SJCRH30 (cell line): ENCODE measurements around the gene POMZP3. TPM values are rescaled to one million over a fixed set of nuclear protein-coding genes. Genes with fewer than 3 reads are reported as not detected.
A peak's percentile ranks its signal among the peaks of the same experiment; 100 is the strongest.
"Not testable (repeated sequence)": the region's sequence is repeated elsewhere in the genome, so short reads cannot be mapped to it uniquely, and the experiment has no call there.

ENCODE experiments used
- DNase-seq, 2 experiments: peaks; one replicate each; pipeline ENCODE4 v3.0.0-alpha.2; 2015 to 2020
- H3K27ac ChIP-seq: fragments of 250-450 bp; sonication (Bioruptor Pico); 2 replicates; pipeline ENCODE4 v1.5.1; 2020; ENCODE audit warnings: mild to moderate bottlenecking, moderate library complexity
- H3K27me3 ChIP-seq: fragments of 250-450 bp; sonication (Bioruptor Pico); 2 replicates; pipeline ENCODE4 v1.5.1; 2020; ENCODE audit warnings: mild to moderate bottlenecking, moderate library complexity
- H3K36me3 ChIP-seq: fragments of 250-450 bp; sonication (Bioruptor Pico); 2 replicates; pipeline ENCODE4 v1.5.1; 2020; ENCODE audit warnings: mild to moderate bottlenecking, moderate library complexity
- H3K4me1 ChIP-seq: fragments of 250-450 bp; sonication (Bioruptor Pico); 2 replicates; pipeline ENCODE4 v1.5.1; 2020; ENCODE audit warnings: mild to moderate bottlenecking, moderate library complexity
- H3K4me3 ChIP-seq: fragments of 250-450 bp; sonication (Bioruptor Pico); 2 replicates; pipeline ENCODE4 v1.5.1; 2020; ENCODE audit warnings: mild to moderate bottlenecking, moderate library complexity
- H3K9me3 ChIP-seq: fragments of 250-450 bp; sonication (Bioruptor Pico); replicated peaks from 2 replicates; pipeline ENCODE4 v1.5.1; 2020; ENCODE audit warnings: mild to moderate bottlenecking, moderate library complexity
- total RNA-seq: library from RNA; depleted of rRNA; stranded (reverse); fragments of >200 nt; shearing (Covaris generic); gene quantifications from 2 replicates; pipeline ENCODE4 v1.2.3, GENCODE V29; 2014

The POMZP3 gene
- total RNA-seq, 1 experiment from 2014 or later = 15.3 TPM

- H3K4me3 ChIP-seq = peak overlapping the region; percentile 2; the same call in 1 of the 2 replicates
- peak in 1 of 2 experiments; percentile 26 for DNase-seq
- H3K27ac ChIP-seq, H3K9me3 ChIP-seq, H3K27me3 ChIP-seq, H3K4me1 ChIP-seq, H3K36me3 ChIP-seq: not testable (repeated sequence)
These were observed 28.4 kb downstream of the POMZP3 start for GRCh38 chr7:76598590-76599264.

- not testable (repeated sequence) for H3K4me1 ChIP-seq, DNase-seq, H3K9me3 ChIP-seq, H3K4me3 ChIP-seq, H3K27ac ChIP-seq, H3K36me3 ChIP-seq, H3K27me3 ChIP-seq
These were observed 29.8 kb downstream of the POMZP3 start for GRCh38 chr7:76597288-76597687.

GRCh38 chr7:76592694-76593093 lies 34.4 kb downstream of the POMZP3 start:
- H3K27ac ChIP-seq, H3K9me3 ChIP-seq, H3K36me3 ChIP-seq, H3K27me3 ChIP-seq, H3K4me1 ChIP-seq, H3K4me3 ChIP-seq, DNase-seq: not testable (repeated sequence)

GRCh38 chr7:76591602-76592304 lies 35.3 kb downstream of the POMZP3 start:
- not testable (repeated sequence) for H3K36me3 ChIP-seq, H3K9me3 ChIP-seq, DNase-seq, H3K4me1 ChIP-seq, H3K27ac ChIP-seq, H3K27me3 ChIP-seq, H3K4me3 ChIP-seq

GRCh38 chr7:76591033-76591432 lies 36.0 kb downstream of the POMZP3 start:
- not testable (repeated sequence) for H3K9me3 ChIP-seq, H3K27ac ChIP-seq, H3K4me1 ChIP-seq, DNase-seq, H3K4me3 ChIP-seq, H3K36me3 ChIP-seq, H3K27me3 ChIP-seq

- not testable (repeated sequence) for H3K9me3 ChIP-seq, H3K4me1 ChIP-seq, H3K36me3 ChIP-seq
These were observed 38.5 kb downstream of the POMZP3 start for GRCh38 chr7:76588586-76588985.

GRCh38 chr7:76586585-76587315 lies 40.3 kb downstream of the POMZP3 start:
- H3K4me1 ChIP-seq, H3K27ac ChIP-seq, H3K36me3 ChIP-seq, DNase-seq, H3K27me3 ChIP-seq, H3K9me3 ChIP-seq, H3K4me3 ChIP-seq: not testable (repeated sequence)

More at GRCh38 chr7:76588586-76588985, 38.5 kb downstream of the POMZP3 start:
- DNase-seq, H3K4me3 ChIP-seq, H3K27ac ChIP-seq, H3K27me3 ChIP-seq: not testable (repeated sequence)

GRCh38 chr7:76583636-76584281 lies 43.3 kb downstream of the POMZP3 start:
- not testable (repeated sequence) for H3K9me3 ChIP-seq, H3K4me1 ChIP-seq, H3K4me3 ChIP-seq, DNase-seq, H3K36me3 ChIP-seq, H3K27ac ChIP-seq, H3K27me3 ChIP-seq

- DNase-seq = peak in 1 of 2 experiments; percentile 19
These were observed 44.0 kb downstream of the POMZP3 start for GRCh38 chr7:76582848-76583631.

GRCh38 chr7:76575919-76576655 lies 51.0 kb downstream of the POMZP3 start:
- H3K27ac ChIP-seq, H3K36me3 ChIP-seq, H3K9me3 ChIP-seq, H3K4me3 ChIP-seq, H3K4me1 ChIP-seq, H3K27me3 ChIP-seq: not testable (repeated sequence)
- peak in 1 of 2 experiments; percentile 12 for DNase-seq

More at GRCh38 chr7:76582848-76583631, 44.0 kb downstream of the POMZP3 start:
- H3K36me3 ChIP-seq, H3K27ac ChIP-seq, H3K9me3 ChIP-seq, H3K4me1 ChIP-seq, H3K4me3 ChIP-seq, H3K27me3 ChIP-seq: not testable (repeated sequence)

- not testable (repeated sequence) for H3K36me3 ChIP-seq, DNase-seq, H3K9me3 ChIP-seq
These were observed 51.6 kb downstream of the POMZP3 start for GRCh38 chr7:76575431-76575830.

GRCh38 chr7:76572296-76572695 lies 54.8 kb downstream of the POMZP3 start:
- not testable (repeated sequence) for H3K9me3 ChIP-seq, H3K27ac ChIP-seq, H3K36me3 ChIP-seq, H3K4me1 ChIP-seq, H3K27me3 ChIP-seq, DNase-seq, H3K4me3 ChIP-seq

More at GRCh38 chr7:76575431-76575830, 51.6 kb downstream of the POMZP3 start:
- H3K27me3 ChIP-seq, H3K4me3 ChIP-seq, H3K4me1 ChIP-seq, H3K27ac ChIP-seq: not testable (repeated sequence)

- DNase-seq, H3K4me1 ChIP-seq, H3K27ac ChIP-seq, H3K4me3 ChIP-seq, H3K9me3 ChIP-seq, H3K36me3 ChIP-seq, H3K27me3 ChIP-seq: not testable (repeated sequence)
These were observed 56.7 kb downstream of the POMZP3 start for GRCh38 chr7:76570324-76570775.

- not testable (repeated sequence) for H3K9me3 ChIP-seq, DNase-seq, H3K4me1 ChIP-seq, H3K36me3 ChIP-seq, H3K4me3 ChIP-seq, H3K27ac ChIP-seq, H3K27me3 ChIP-seq
These were observed 58.3 kb downstream of the POMZP3 start for GRCh38 chr7:76568742-76569141.
